CD4-positive, alpha-beta T cell treated with Interleukin-6 for 4 hours (primary cell): ENCODE data around the gene GCA.
A peak's percentile ranks its signal among the peaks of the same experiment; 100 is the strongest.

Source experiments
- DNase-seq: peaks from one replicate; pipeline ENCODE4 v3.0.0-alpha.2; 2020; ENCODE audit warnings: mixed read lengths

GCA gene

DNA sequence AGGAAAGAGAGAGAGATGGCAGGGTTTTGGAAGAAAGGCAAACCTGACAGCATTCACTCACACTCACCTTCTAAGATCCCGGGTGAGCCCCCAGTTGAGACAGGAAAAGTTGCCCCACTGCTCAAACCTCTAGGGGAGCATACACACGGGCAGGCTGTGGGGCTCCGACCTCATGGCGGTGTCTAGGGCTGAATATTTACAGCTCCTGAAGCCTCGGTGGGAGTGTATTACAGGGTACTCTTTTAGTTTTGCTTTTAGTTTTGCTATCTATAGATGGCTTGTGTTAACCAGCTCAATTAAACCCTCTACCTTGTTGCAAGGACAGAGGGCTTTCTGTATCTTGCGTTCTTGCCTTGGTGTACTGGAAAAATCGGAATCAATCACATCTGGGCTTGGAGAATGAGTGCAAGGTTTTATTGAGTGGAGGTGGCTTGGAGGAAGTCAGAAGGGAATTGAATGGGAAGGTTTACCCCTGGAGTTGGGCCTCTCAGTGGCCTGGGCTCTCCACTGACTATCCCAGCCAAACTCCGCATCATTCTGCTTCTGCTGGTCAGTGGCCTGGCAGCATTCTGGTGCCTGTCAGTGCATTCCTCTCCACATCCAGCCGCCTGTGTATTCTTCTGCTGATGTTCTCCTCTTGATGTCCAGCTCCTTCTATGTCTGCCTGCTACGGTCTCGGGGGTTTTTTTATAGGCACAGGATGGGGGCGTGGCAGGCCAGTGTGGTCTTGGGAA is 15.3 kb upstream of the GCA start:
- DNase-seq, result no peak

DNA sequence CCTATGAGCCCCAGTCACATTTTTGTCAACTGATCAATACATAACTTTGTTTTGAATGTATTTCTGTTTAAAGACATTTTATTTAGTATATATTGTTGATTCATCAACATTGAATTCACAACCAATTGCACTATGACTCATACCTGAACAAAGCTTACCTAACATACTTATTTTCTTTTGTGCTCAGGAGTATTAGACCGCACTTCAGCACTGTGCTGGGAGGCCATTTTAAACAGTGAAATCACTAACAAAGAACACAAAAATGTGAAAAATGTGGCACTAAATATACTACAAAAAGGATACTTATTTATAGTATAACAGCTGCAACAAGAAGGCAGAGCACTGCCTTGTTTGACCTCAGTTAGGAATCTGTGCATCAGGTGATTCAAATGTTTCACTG is 13.1 kb upstream of the GCA start:
- no peak for DNase-seq

DNA sequence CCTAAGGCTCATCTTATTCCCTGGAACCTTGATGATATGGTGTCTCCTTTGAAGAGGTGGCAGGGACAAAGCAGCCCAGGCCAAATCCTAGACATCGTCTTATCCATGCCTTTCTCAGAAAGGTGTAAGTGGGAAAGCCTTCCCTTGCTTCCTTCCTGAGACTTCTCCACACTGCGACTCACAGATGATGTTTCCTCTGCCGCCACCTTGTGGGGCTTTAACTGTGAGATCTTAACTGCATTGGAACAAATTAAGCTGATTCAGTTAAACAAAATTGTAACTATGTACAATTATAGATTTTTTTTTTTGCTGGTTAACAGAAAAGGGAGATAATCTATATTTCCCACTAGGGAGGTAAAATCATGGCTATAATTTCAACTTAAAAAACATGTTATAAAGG is 10.0 kb upstream of the GCA start:
- peak; percentile 32 for DNase-seq

DNA sequence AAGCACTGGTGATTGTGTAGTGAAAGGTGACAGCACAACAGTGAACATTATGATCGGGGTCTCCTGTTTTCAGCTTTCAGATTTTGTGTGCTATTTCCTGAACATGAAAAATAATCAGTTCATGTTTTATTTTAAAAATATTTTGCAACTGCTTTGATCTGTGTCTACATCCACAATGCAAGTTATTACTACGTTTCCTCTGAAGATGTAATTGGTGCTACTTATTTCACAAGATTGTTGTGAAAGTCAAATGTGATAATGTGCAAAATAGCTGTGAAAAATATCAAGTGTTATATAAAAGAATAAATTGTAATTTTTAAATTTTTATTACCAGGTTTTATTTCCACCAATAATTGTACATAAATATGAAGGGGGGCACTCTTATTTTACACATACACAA is 6.1 kb upstream of the GCA start:
- no peak for DNase-seq

DNA sequence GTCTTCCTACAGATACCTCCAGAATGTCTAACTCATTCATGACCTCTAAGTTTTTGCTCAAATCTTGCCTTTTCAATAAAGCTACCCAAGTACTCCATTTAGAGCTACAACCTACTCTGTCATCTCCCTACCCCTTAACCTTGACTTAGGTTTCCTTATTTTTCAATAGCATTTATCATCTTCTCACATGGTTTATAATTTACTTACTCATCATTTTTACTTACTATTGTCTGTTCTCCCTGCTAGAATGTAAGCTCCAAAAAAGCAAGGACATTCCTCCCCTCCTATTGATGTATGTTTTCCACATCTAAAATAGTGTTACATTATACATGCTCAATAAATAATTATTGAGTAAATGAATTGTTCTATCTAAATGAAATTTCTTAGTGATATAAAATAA is 3.1 kb upstream of the GCA start:
- no peak for DNase-seq

DNA sequence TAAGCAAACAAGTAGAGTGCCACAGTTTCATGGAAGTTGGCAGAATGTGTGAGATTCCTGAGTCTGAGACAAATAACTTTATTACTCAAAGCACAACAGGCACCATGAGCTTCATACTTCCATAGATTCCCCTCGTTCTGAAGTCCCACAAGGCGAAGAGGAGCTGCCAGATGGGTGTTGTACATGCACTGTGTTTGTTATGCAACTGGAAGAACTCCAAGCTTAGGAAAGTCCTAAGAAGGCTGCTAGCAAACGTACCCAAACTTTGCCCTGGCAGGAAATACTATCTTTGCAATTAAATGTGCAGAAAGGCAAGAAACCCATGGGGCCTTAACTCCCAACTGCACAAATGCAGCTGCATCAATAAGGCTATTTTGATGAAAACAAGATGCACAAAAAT is 1.6 kb upstream of the GCA start:
- no peak for DNase-seq

DNA sequence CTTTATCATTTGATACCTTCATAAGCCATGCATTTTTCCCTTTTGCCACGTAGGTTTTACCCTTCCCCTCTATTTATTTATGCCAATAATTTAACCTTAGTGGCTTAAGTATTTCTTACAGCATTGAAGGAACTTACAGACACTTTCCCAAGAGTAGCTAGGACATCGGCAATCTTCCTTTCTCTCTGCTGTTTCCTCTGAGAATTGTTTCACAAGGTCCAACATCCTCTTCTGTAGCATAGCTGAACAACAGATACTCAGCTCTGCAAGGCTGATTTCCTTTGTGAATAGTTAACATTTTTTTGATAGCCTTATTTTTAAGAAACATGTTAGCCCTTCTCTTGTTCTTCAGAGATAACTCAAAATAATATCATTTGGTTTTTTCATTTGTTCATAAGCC is 1.1 kb upstream of the GCA start:
- DNase-seq, result no peak

DNA sequence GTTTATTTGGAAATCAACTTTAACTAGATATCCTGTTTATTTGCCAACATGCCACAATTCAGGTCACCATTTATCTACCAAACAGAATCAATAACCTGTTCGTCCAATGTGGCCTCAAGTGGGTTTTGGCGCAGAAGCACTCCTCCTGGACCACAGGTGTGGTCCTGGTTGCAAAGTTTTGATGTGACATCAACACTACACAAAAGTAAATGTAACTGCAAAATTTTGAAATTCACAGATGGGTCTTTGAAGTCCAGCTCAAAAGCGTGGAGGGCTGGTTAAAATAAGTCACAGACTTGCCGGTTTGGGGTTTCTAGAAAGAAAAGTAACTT is 474 bp upstream of the GCA start:
- DNase-seq, result no peak

DNA sequence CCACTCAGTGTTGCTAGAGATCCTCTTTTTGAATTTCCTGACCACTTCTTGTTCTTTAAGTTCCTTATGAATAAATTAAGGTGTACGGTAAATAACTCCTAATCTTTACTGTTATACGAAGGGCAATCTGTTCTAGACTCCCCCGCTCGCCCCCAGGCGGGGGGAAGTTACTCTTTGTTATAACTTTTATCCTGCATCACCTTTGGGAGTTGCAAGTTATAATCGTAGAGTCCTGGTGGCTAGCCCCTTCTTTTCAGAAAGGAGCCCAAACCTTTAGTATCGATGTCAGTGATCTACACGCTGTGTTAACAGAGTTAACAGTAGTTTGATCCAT is 652 bp downstream of the GCA start:
- DNase-seq, result no peak

DNA sequence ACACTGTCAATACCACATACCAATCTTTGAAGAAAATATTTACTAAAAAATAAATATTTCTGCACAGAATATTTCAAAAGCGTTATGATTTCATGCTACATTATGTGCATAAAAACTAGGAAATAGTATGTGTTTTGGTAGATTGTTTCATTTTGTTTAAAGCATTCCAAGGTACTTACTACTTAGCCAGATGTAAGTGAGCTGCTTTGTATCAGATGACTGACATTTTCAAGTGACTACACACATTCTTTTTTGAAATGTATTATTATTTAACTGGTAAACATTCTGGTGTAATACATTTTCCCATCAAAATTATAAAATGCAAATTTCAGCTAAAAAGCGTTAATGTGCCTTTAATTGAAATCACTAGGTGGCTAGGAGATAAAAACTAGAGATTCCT is 21.5 kb downstream of the GCA start:
- no peak for DNase-seq

DNA sequence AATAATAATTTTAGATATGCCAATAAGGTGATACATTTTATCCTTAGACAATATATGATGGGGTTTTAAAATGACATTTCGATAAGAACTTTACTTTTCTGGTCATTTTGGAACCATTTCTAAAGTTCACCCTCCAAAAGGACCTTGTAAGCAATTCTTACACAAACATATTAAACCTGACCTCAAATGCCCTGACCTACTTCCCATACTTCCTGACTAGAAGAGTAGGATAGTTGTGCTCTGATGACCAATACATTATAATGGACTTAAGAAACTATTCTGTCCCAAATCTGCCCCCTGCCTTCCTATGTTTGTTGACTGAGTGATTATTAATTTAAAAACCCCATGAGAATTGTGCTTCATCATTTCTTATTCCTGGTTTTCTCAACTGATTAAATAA is 24.6 kb downstream of the GCA start:
- no peak for DNase-seq

DNA sequence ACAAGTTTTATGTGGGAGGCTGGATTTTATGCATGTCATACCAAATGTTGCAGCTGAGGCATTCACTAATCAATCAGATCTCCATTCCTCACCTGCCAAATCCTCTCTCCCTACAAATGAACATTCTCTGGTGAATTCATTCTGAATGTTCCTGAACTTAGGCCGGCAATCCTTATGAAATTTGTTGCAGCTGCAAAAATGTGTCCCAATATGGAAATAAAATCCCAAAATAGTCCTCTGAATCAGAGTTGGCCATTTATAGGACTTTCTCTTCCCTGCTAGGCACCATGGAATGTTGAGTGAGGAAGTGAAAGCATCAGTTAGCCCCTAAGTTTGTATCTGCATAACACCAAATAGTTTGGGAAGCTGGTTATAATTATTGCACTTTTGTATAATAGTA is 25.6 kb downstream of the GCA start:
- no peak for DNase-seq

DNA sequence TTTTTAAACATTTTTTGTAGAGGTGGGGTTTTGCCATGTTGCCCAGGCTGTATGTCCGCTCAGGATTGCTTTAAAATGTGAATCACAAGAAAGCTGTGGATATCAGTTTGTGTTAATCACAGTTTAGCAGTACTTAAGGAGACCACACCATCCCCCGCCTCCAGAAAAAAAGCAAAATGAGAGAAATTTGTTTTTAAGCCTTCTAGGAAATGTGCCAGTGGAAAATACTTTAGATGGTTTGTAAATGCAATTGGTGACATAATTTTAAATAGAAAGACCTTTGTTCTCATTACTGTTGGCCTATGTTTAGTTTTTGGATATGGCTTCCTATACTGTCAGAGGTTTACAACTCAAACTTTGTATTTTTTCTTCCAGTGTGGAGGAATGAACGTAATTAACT is 27.0 kb downstream of the GCA start:
- DNase-seq, result no peak

DNA sequence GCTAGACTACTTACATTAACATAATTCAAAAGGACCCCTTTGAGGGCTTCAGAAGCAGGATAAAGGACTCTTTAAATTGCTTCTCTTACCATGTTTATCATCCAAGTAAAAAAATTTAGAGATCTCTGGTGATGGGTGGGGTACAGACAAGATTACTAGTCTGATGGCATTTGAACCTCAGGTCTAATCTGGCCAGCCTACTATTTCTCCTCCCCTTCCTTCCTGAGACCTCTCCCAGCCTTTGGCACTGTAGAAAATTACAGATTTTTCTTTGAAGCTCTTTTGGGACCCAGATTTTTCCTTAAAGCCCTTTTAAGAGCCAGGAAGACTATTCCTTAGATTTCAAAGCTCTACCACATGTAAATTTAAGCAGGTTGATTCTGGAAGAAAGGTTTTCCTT is 28.9 kb downstream of the GCA start:
- no peak for DNase-seq

DNA sequence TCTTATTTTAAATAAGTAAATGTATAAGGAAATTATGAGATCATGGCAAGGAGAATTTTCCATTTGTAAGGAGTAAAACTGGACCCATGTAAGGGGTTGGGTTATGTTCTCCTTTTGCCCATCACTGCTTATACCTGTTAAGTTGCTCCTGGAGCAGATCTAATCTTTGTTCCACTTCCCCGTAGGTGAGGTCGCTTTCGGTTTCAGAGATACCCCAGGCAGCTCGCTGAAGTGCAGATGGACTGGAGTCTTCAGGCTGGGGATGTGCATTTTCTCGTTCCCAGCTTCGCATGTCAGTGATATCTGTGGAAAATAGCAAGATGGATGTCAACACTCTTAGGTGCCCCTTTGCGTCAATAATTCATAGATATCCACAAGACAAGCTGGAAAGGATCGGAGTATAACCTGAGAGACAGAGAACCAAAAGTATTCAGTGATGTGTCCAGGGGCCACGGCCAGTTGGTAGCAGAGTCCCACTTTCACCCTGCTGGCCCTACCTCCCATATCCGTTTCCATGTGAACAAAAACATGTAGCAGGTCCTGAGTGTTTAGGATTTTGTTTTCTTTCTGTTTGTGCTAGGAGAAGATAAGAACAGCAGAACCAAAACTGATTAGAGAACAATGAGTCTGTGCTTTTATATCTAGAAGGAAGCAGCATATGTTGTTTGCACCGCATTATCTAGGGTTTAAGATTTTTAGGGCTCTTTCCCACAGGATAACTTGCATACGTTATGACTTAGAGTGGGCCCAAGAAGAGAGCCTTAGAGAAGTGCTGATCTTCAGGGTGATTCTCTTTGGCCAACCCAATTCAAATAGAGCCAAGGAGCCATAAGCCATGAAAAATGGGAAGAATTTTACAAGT is 36.0 kb downstream of the GCA start:
- no peak for DNase-seq

DNA sequence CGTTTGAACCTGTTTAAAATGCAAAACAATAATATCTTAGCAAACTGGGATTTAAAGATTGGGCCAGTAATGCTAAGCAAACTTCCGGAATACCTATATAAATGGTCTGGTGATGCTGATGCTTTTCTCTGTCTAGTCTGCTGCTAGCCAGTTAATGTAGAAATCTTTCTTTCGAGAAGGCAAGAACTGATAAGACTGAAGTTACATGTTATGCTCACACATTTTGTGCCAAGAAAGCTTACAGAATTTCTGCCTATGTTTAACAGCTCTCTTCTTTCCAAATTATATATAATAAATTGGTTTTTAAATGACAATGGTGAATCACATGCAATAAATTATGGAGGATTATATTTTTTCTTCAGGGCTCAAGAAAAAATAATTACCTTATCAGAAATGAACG is 37.9 kb downstream of the GCA start:
- DNase-seq, result no peak

DNA sequence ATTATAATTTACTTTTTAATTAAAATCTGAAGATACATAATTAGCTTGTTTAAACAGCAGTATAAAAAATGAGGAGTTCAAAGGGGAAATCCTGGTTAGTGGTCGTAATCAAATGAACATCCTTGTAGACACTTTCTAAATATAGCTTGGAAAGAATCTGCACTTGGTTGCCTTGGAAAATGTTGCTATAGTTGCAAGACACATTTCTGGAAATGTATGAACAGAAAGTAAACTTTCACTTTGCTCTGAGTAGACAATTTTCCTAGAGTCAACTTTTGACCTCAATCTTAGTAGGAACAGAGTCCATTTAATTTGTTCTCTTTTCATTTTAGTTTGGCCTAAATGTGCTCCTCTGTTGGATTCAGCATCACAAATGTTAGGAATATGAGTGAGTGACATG is 38.3 kb downstream of the GCA start:
- DNase-seq, result no peak

DNA sequence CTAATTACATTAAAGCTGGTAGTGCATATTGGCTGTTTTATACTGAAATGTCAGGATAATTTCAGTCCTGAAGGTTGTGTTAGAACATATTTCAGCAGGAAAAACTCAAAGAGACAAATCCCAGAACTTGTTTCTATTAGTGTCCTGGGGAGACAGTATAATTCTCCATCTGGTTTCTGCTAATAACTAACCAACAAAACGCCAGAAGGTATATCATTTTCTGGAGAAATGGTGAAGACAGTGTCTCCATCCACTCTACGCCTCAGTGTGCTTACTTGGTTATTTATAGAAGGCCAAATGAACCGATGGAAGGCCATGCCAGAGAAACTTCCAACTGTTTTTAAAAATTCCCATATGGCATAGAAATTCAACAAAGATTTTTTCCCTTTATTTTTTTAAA is 41.6 kb downstream of the GCA start:
- DNase-seq, result no peak

DNA sequence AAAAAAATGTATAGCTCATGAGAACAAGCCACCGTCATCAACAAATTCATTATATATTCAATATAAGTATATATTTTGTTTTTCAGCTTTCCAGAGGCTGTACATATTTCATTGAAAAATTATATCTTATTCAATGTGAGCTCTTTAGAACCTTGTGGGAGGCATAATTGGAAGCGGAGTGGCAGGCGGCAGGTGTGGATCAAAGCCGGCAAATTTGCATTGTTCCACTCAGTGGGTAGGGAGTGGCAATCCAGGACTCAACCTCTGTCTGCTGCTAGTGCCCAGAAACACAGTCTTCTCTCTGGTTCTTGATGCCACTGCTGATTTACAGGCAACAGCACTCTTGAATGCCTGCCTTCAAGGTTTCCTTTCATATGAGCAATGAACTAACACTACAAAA is 46.9 kb downstream of the GCA start:
- DNase-seq, result no peak

DNA sequence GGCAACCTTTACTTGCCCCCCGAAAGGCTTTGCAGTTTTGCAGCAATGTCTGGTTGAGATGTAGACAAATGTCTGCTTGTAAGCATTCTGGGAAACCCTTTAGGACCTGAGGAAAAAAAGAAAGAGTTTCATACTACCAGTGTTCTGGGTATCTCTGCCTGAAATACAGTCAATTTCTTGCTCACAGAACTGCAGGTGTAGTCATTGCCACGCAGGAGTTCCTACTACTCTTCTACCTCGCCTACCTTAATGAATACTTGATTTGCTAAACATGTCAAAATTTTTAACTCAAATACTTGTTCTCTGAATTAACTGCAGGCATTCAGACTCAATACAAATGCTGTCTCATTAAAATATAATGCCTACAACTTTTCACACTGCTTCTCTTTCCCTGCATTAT is 56.4 kb downstream of the GCA start:
- no peak for DNase-seq

DNA sequence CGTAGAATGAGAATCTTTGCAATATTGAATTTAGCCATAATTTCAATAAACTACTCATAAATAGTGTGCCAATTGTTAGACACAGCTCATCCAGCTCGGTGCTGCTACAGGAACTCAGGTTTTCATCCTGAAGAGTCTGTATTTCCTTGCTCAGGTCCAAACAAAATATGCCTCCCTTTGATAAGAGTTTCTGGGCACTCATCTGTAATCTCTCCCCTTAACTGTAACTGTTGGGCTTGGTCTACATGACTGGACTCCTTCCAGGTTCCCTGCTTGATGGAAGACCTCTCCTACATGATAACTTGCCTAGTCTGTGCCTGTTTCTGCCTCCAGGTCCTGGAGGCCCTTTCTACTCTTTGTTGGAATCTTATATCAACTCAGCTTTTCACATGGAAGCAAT is 57.9 kb downstream of the GCA start:
- DNase-seq, result no peak

DNA sequence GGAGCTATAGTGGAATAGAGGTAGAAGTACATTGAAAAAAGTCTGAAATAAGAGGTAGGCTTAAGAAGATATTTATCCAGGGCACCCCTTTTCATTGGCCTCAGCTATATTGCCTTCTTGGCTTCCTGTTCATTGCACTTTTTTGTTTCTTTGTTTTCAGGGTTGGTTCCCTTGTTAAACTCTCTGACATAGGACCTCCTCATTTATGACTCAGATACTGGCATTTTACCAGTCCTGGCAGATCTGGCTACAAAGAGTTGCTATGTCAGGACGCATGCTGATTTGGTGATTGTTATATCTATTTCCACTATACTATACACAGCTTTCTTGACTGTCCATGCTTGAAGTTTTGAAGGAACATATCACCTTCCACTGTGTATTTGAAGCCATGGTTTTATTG is 60.0 kb downstream of the GCA start:
- DNase-seq, result no peak
